ENCODE data around the gene APC2. TPM values are rescaled to one million over a fixed set of nuclear protein-coding genes. Genes with fewer than 3 reads are reported as not detected.

Gene APC2
- total RNA-seq, 1 donor from 2014 or later, result under 0.01 TPM

- FAIRE-seq (no peak), DNase-seq (ENCODE audit: low read depth) (no peak)
- H3K36me3 ChIP-seq (ENCODE audit: control insufficient read depth, insufficient read depth, low read length), result no peaks in the 10 kb centered on the region
- no peak overlapping the region for H3K4me3 ChIP-seq (ENCODE audit: low read depth, low read length)
- no peak for TF ChIP-seq CTCF (IDR thresholded peaks at IDR 0.05; ENCODE audit: insufficient read depth, low read length, severe bottlenecking)
- no peaks in the 10 kb centered on the region for H3K27me3 ChIP-seq (ENCODE audit: control insufficient read depth, insufficient read depth, low read length)
These were observed 61.7 kb downstream of the APC2 start for GRCh38 chr19:1511318-1512317.

- DNase-seq (ENCODE audit: low read depth), result peak; percentile 41
- Histone ChIP-seq H3K36me3 (ENCODE audit: control insufficient read depth, insufficient read depth, low read length) (no peaks in the 10 kb centered on the region), H3K27me3 (ENCODE audit: control insufficient read depth, insufficient read depth, low read length) (no peaks in the 10 kb centered on the region), H3K4me3 (ENCODE audit: low read depth, low read length) (peak within 1 kb of the TSS; percentile 60)
- peak; percentile 3 for TF ChIP-seq CTCF (IDR thresholded peaks at IDR 0.05; ENCODE audit: insufficient read depth, low read length, severe bottlenecking)
- no peak for FAIRE-seq
These were observed 63.0 kb downstream of the APC2 start, which contains the start of gene ADAMTSL5 for GRCh38 chr19:1512671-1513498. Gene ADAMTSL5, minus strand, starts transcription at chr19:1513019. Its CDS starts 2,076 bp downstream, at chr19:1510943.

GRCh38 chr19:1513499-1514294 is 63.8 kb downstream of the APC2 start:
- Histone ChIP-seq H3K27me3 (ENCODE audit: control insufficient read depth, insufficient read depth, low read length) (no peaks in the 10 kb centered on the region), H3K36me3 (ENCODE audit: control insufficient read depth, insufficient read depth, low read length) (no peaks in the 10 kb centered on the region), H3K4me3 (ENCODE audit: low read depth, low read length) (peak overlapping the region; percentile 60)
- TF ChIP-seq CTCF (IDR thresholded peaks at IDR 0.05; ENCODE audit: insufficient read depth, low read length, severe bottlenecking), result peak; percentile 93
- DNase-seq (ENCODE audit: low read depth) (peak; percentile 39), FAIRE-seq (no peak)

- FAIRE-seq, result no peak
- Histone ChIP-seq H3K27me3 (ENCODE audit: control insufficient read depth, insufficient read depth, low read length) (no peaks in the 10 kb centered on the region), H3K4me3 (ENCODE audit: low read depth, low read length) (no peak overlapping the region), H3K36me3 (ENCODE audit: control insufficient read depth, insufficient read depth, low read length) (no peaks in the 10 kb centered on the region)
- DNase-seq (ENCODE audit: low read depth), result no peak
- TF ChIP-seq CTCF (IDR thresholded peaks at IDR 0.05; ENCODE audit: insufficient read depth, low read length, severe bottlenecking), result no peak
These were observed 64.4 kb downstream of the APC2 start for GRCh38 chr19:1514295-1514661.

GRCh38 chr19:1514986-1515721 is 65.2 kb downstream of the APC2 start:
- Histone ChIP-seq H3K27me3 (ENCODE audit: control insufficient read depth, insufficient read depth, low read length) (no peaks in the 10 kb centered on the region), H3K4me3 (ENCODE audit: low read depth, low read length) (no peak overlapping the region), H3K36me3 (ENCODE audit: control insufficient read depth, insufficient read depth, low read length) (no peaks in the 10 kb centered on the region)
- DNase-seq (ENCODE audit: low read depth) (no peak), FAIRE-seq (no peak)
- no peak for TF ChIP-seq CTCF (IDR thresholded peaks at IDR 0.05; ENCODE audit: insufficient read depth, low read length, severe bottlenecking)

All from bronchial epithelial cell (primary cell).